Measurements from ENCODE around the gene NCOA3. TPM values are rescaled to one million over a fixed set of nuclear protein-coding genes. Genes with fewer than 3 reads are reported as not detected.

NCOA3 gene
- total and polyA plus RNA-seq, 8 donors = 34.5 to 41.5 (median 38.2) TPM

DNA sequence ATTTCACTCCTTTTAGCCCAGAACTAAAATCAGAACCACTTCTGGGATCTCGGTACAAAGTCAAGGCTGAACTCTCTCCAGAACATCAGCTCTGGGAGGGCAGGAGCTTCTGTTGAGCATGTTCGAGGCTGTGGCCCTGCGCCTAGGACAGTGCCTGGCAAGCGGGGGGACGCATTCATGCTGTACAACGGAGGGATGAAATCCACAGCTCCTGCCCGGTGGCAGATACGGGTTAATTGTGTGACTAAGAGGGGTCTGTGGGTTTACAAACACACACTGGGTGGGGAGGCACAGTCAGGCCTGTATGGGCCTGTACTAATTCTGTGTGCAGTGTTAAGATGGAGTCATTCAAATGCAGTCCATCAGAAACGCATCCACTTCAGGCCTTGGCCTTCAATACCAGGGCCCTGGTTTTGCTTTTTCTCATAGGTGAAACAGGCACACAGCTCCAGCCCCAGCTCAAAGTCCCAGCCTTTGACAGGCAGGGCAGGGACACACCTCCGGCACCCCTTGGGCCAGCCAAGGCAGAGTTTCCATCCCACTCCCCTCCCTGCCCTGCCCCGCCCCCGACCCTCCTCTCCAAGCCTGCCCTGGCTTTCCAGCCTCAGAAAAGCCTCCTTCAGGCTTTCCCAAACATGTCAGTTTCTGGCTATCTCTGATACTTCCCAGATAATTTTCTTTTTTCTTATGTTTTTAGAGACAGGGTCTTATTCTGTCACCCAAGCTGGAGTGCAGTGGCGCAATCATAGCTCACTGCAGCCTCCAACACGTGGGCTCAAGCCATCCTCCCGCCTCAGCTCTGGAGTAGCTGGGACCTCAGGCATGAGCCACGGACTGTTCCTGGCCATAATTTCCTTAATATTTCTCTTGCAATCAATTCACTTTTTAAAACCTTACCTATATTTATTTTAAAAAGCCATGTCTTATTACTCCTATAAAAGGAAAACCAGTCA, 173.8 kb downstream of the NCOA3 start:
- no peak for DNase-seq
- intact Hi-C loops (cut with DNase I) = no loop called here
- Histone ChIP-seq H3K27ac (no peak overlapping the region), H3K36me3 (no peaks in the 10 kb centered on the region), H3K4me1 (no peaks in the 10 kb centered on the region), H3K27me3 (no peaks in the 10 kb centered on the region), H3K4me3 (no peak overlapping the region), H3K9me3 (no peaks in the 10 kb centered on the region)
- TF ChIP-seq, protein P1, sequence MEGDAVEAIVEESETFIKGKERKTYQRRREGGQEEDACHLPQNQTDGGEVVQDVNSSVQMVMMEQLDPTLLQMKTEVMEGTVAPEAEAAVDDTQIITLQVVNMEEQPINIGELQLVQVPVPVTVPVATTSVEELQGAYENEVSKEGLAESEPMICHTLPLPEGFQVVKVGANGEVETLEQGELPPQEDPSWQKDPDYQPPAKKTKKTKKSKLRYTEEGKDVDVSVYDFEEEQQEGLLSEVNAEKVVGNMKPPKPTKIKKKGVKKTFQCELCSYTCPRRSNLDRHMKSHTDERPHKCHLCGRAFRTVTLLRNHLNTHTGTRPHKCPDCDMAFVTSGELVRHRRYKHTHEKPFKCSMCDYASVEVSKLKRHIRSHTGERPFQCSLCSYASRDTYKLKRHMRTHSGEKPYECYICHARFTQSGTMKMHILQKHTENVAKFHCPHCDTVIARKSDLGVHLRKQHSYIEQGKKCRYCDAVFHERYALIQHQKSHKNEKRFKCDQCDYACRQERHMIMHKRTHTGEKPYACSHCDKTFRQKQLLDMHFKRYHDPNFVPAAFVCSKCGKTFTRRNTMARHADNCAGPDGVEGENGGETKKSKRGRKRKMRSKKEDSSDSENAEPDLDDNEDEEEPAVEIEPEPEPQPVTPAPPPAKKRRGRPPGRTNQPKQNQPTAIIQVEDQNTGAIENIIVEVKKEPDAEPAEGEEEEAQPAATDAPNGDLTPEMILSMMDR (IDR thresholded peaks at IDR 0.05) = no peak
- no peak for ATAC-seq

DNA sequence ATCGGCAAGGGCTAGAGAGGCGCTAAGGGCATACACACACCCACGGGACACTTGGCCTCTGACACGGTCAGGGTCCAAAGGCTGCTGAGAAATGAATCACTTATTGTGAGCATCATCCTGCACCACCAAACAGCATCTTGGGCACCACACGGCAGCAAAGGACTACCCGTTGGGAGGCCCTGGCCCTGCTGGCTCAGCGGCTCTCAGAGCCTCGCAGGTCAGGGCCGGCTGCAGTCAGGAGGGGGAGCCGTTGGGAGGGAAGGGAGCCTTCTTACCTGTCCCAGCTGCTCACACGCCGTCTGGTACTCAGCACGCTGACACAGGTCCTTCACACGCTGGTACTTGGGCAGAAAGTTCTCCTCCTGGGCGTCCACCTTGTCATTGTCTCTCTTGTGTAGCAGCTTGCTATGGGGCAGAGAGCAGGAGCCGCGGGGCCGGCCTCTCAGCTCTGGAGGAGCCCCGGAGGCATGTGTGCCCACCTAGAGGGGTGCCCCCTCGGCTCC, 174.6 kb downstream of the NCOA3 start:
- Histone ChIP-seq H3K4me3 (no peak overlapping the region), H3K27ac (no peak overlapping the region), H3K27me3 (no peaks in the 10 kb centered on the region), H3K4me1 (no peaks in the 10 kb centered on the region), H3K36me3 (no peaks in the 10 kb centered on the region), H3K9me3 (no peaks in the 10 kb centered on the region)
- no peak for DNase-seq
- intact Hi-C loops (cut with DNase I) = no loop called here
- ATAC-seq = no peak
- TF ChIP-seq, protein P1 (IDR thresholded peaks at IDR 0.05) = no peak

DNA sequence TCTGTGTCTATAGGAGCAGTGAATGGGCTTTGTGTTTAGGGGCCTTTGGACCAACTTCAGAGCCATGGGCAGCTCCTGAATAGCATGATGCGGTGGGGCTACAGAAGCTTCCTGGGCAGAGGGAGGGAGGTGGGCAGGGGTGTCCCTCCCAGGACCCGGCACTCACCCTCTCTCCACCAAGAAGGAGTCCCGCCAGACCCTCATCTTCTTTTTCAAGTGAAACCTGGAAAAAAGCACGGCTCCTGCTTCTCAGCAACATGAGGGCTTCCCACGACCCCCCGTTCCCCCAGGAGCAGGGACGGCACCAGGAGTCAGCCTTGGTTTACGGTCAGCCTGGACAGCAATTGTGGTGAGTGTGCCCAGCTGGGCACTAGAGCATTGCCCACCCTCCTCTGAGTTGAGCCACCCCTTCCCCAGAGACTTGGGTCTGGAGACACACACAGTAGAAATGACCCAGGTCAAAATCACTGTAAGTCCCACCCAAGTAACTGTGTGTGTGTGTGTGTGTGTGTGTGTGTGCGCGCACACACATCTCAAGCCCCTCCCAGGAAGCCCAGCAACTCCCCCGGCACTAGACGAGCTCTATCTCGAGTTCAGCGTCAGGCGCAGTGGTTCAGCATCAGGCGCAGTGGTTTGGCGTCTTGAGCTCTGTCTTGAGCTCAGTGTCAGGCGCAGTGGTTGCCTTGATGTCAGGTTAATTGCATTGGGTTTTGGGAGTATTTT, 175.4 kb downstream of the NCOA3 start:
- intact Hi-C loops (cut with DNase I) = no loop called here
- H3K36me3 ChIP-seq = no peaks in the 10 kb centered on the region
- H3K4me1 ChIP-seq = peaks cover 0 to 3% of the 10 kb centered on the region in 2 donors
- H3K9me3 ChIP-seq = no peaks in the 10 kb centered on the region
- TF ChIP-seq, protein P1 (IDR thresholded peaks at IDR 0.05) = no peak
- H3K4me3 ChIP-seq = no peak overlapping the region
- H3K27me3 ChIP-seq = no peaks in the 10 kb centered on the region
- DNase-seq = peak in 1 of 4 donors; percentile 31
- H3K27ac ChIP-seq = no peak overlapping the region
- ATAC-seq = no peak

DNA sequence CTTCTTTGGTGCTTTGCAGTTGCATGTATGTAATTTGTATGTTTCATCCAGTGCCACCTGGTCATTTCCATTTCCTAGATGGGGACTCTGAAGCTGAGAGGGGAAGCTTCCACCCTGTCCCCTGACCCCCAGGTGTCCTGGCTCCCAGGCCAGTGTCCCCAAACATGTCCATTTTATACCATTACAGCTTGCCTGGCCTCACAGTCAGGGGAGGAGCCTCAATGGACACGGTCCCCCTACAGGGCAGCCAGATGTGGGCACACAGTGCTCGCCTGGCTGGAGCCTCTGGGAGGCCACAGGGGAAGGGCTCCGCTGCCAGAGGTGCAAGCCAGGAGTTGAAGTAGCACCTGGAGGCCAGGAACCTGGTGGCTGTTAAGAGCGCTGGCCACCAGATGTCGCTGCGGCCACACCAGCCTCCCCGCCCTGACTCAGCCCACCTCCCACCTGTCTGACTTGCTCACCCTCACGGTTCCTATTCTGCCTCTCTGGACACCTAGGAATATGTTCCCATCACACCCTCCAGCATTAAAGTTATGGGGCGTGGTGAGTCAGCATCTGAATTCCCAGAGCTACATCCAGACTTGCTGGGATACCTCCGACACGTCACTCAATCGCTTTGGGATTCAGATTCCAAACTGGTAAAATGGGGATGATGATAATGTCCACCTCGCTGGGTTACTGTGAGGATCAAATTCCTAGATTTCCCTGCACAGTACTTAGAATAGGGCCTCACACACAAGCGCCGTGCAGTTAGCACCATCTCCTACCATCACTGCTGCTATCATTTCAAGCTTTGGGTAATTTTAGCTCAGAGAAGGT, 176.2 kb downstream of the NCOA3 start:
- intact Hi-C loops (cut with DNase I) = no loop called here
- Histone ChIP-seq H3K27ac (no peak overlapping the region), H3K4me1 (peaks cover 0 to 8% of the 10 kb centered on the region in 2 donors), H3K9me3 (no peaks in the 10 kb centered on the region), H3K36me3 (no peaks in the 10 kb centered on the region), H3K4me3 (no peak overlapping the region), H3K27me3 (no peaks in the 10 kb centered on the region)
- ATAC-seq = peak; percentile 74
- peak in 2 of 4 donors; percentile 51 to 84 for DNase-seq
- TF ChIP-seq, protein P1 (IDR thresholded peaks at IDR 0.05) = peak; percentile 67 to 71
